HEK293 (cell line): ENCODE measurements around the gene FUT6.

ENCODE experiments used
- AEBP2 ChIP-seq: fragments of 450-650 bp; formaldehyde crosslinking; IDR thresholded peaks from 2 replicates; pipeline ENCODE4 v1.5.1; 2016; ENCODE audit warnings: missing biosample characterization, missing genetic modification characterization, borderline replicate concordance
- GLI2 ChIP-seq: fragments of 450-650 bp; formaldehyde crosslinking; IDR thresholded peaks from 2 replicates; pipeline ENCODE4; 2017; ENCODE audit warnings: missing biosample characterization, missing genetic modification characterization, low read depth, borderline replicate concordance
- GLIS1 ChIP-seq: fragments of 450-650 bp; formaldehyde crosslinking; IDR thresholded peaks from 2 replicates; pipeline ENCODE4 v1.5.1; 2016; ENCODE audit warnings: missing biosample characterization, missing genetic modification characterization
- HOXA7 ChIP-seq: sonication (generic); formaldehyde crosslinking; IDR thresholded peaks from 2 replicates; pipeline ENCODE4 v1.8.1; 2022; ENCODE audit warnings: missing genetic modification reagents, borderline replicate concordance
- HOXC10 ChIP-seq: sonication (generic); formaldehyde crosslinking; IDR thresholded peaks from 2 replicates; pipeline ENCODE4 v1.8.1; 2023; ENCODE audit warnings: mild to moderate bottlenecking, missing genetic modification reagents
- KLF10 ChIP-seq: fragments of 450-650 bp; IDR thresholded peaks from 2 replicates; pipeline ENCODE4 v1.5.1; 2018; ENCODE audit warnings: missing biosample characterization, mild to moderate bottlenecking, missing genetic modification characterization
- KLF17 ChIP-seq: fragments of 450-650 bp; formaldehyde crosslinking; IDR thresholded peaks from 2 replicates; pipeline ENCODE4 v1.5.1; 2016; ENCODE audit warnings: missing biosample characterization, missing genetic modification characterization
- KLF7 ChIP-seq: fragments of 450-650 bp; formaldehyde crosslinking; IDR thresholded peaks from 2 replicates; pipeline ENCODE4 v1.5.1; 2016; ENCODE audit warnings: missing biosample characterization, missing genetic modification characterization, borderline replicate concordance
- MYNN ChIP-seq: fragments of 450-650 bp; formaldehyde crosslinking; IDR thresholded peaks from 2 replicates; pipeline ENCODE4 v1.5.1; 2016; ENCODE audit warnings: missing biosample characterization, missing genetic modification characterization, borderline replicate concordance
- TCF7L2 ChIP-seq: IDR thresholded peaks from 2 replicates; pipeline ENCODE4 v1.6.1; 2011; ENCODE audit warnings: low read depth, mild to moderate bottlenecking, inconsistent platforms, low read length, moderate library complexity, borderline replicate concordance
- YY2 ChIP-seq: fragments of 450-650 bp; formaldehyde crosslinking; IDR thresholded peaks from 2 replicates; pipeline ENCODE4 v1.5.1; 2016; ENCODE audit warnings: missing biosample characterization, missing genetic modification characterization
- ZBTB21 ChIP-seq: fragments of 450-650 bp; formaldehyde crosslinking; IDR thresholded peaks from 2 replicates; pipeline ENCODE4 v1.5.1; 2017; ENCODE audit warnings: missing biosample characterization, missing genetic modification characterization
- ZBTB26 ChIP-seq: fragments of 450-650 bp; formaldehyde crosslinking; optimal IDR thresholded peaks from 2 replicates; pipeline ENCODE3; 2016; ENCODE audit warnings: missing biosample characterization, mild to moderate bottlenecking, missing genetic modification characterization
- ZNF155 ChIP-seq: fragments of 450-650 bp; formaldehyde crosslinking; IDR thresholded peaks from 2 replicates; pipeline ENCODE4 v1.5.1; 2016; ENCODE audit warnings: missing biosample characterization, missing genetic modification characterization
- ZNF280D ChIP-seq: fragments of 450-650 bp; formaldehyde crosslinking; IDR thresholded peaks from 2 replicates; pipeline ENCODE4 v1.5.1; 2016; ENCODE audit warnings: missing biosample characterization, missing genetic modification characterization
- ZNF302 ChIP-seq: fragments of 450-650 bp; formaldehyde crosslinking; IDR thresholded peaks from 2 replicates; pipeline ENCODE4 v1.5.1; 2016; ENCODE audit warnings: missing biosample characterization, missing genetic modification characterization, low read depth
- ZNF354C ChIP-seq: fragments of 450-650 bp; formaldehyde crosslinking; IDR thresholded peaks from 2 replicates; pipeline ENCODE4 v1.5.1; 2016; ENCODE audit warnings: missing biosample characterization, missing genetic modification characterization, low read depth, borderline replicate concordance
- ZNF398 ChIP-seq: fragments of 450-650 bp; formaldehyde crosslinking; IDR thresholded peaks from 2 replicates; pipeline ENCODE4 v1.5.1; 2017; ENCODE audit warnings: missing biosample characterization, missing genetic modification characterization
- ZNF404 ChIP-seq: fragments of 450-650 bp; formaldehyde crosslinking; IDR thresholded peaks from 2 replicates; pipeline ENCODE4 v1.5.1; 2017; ENCODE audit warnings: missing biosample characterization, missing genetic modification characterization
- ZNF544 ChIP-seq: fragments of 450-650 bp; formaldehyde crosslinking; IDR thresholded peaks from 2 replicates; pipeline ENCODE4 v1.5.0; 2017; ENCODE audit warnings: missing biosample characterization, missing genetic modification characterization
- ZNF548 ChIP-seq: fragments of 450-650 bp; formaldehyde crosslinking; IDR thresholded peaks from 2 replicates; pipeline ENCODE4 v1.5.1; 2016; ENCODE audit warnings: missing biosample characterization, missing genetic modification characterization
- ZNF561 ChIP-seq: fragments of 450-650 bp; IDR thresholded peaks from 2 replicates; pipeline ENCODE4 v1.5.1; 2018; ENCODE audit warnings: missing biosample characterization, missing genetic modification characterization, borderline replicate concordance
- ZNF571 ChIP-seq: fragments of 450-650 bp; formaldehyde crosslinking; IDR thresholded peaks from 2 replicates; pipeline ENCODE4 v1.5.0; 2017; ENCODE audit warnings: missing biosample characterization, missing genetic modification characterization
- ZNF639 ChIP-seq: fragments of 450-650 bp; formaldehyde crosslinking; IDR thresholded peaks from 2 replicates; pipeline ENCODE4 v1.5.1; 2016; ENCODE audit warnings: missing biosample characterization, missing genetic modification characterization
- ZNF701 ChIP-seq: fragments of 450-650 bp; formaldehyde crosslinking; IDR thresholded peaks from 2 replicates; pipeline ENCODE4 v1.5.1; 2016; ENCODE audit warnings: missing biosample characterization, missing genetic modification characterization
- ZNF777 ChIP-seq: fragments of 450-650 bp; formaldehyde crosslinking; IDR thresholded peaks from 2 replicates; pipeline ENCODE4 v1.5.1; 2017; ENCODE audit warnings: missing biosample characterization, missing genetic modification characterization, borderline replicate concordance
- ZNF792 ChIP-seq: fragments of 450-650 bp; formaldehyde crosslinking; IDR thresholded peaks from 2 replicates; pipeline ENCODE4 v1.5.1; 2016; ENCODE audit warnings: missing biosample characterization, missing genetic modification characterization
- ZSCAN4 ChIP-seq: fragments of 450-650 bp; formaldehyde crosslinking; IDR thresholded peaks from 2 replicates; pipeline ENCODE4 v1.5.1; 2017; ENCODE audit warnings: missing biosample characterization, missing genetic modification characterization

Gene FUT6

GRCh38 chr19:5827891-5828660 is 11.4 kb downstream of the FUT6 start (continued):
- TF ChIP-seq ZNF280D (tag by site-specific recombination) (no peak), ZNF404 (tag by site-specific recombination) (no peak), YY2 (tag by site-specific recombination) (peak; percentile 69; the same call in 1 of the 2 replicates), ZNF398 (tag by site-specific recombination) (peak; percentile 64; the same call in 1 of the 2 replicates), ZNF639 (tag by site-specific recombination) (peak; percentile 68; the same call in 1 of the 2 replicates), ZNF155 (tag by site-specific recombination) (no peak), ZNF561 (tag by site-specific recombination) (peak; percentile 75; the same call in 1 of the 2 replicates), GLIS1 (tag by site-specific recombination) (peak; percentile 87), TCF7L2 (no peak), ZBTB26 (tag by site-specific recombination) (peak; percentile 96), ZNF777 (peak; percentile 58; the same call in 1 of the 2 replicates), KLF17 (tag by site-specific recombination) (peak; percentile 95), ZNF571 (tag by site-specific recombination) (no peak), MYNN (tag by site-specific recombination) (no peak), GLI2 (tag by site-specific recombination) (no peak), KLF7 (tag by site-specific recombination) (no peak), ZNF354C (tag by site-specific recombination) (no peak), HOXC10 (no peak), ZNF701 (tag by site-specific recombination) (no peak), HOXA7 (CRISPR knock-in tag) (no peak), AEBP2 (no peak), ZSCAN4 (0 out of 2 replicates have a peak, but pooled peaks have one; percentile 37), KLF10 (tag by site-specific recombination) (peak; percentile 79; the same call in 1 of the 2 replicates), ZNF544 (tag by site-specific recombination) (no peak), ZNF548 (tag by site-specific recombination) (no peak), ZNF792 (tag by site-specific recombination) (0 out of 2 replicates have a peak, but pooled peaks have one; percentile 26), ZBTB21 (tag by site-specific recombination) (no peak), ZNF302 (tag by site-specific recombination) (no peak)
